Measurements from ENCODE around the gene ZIC4.

Gene ZIC4

DNA sequence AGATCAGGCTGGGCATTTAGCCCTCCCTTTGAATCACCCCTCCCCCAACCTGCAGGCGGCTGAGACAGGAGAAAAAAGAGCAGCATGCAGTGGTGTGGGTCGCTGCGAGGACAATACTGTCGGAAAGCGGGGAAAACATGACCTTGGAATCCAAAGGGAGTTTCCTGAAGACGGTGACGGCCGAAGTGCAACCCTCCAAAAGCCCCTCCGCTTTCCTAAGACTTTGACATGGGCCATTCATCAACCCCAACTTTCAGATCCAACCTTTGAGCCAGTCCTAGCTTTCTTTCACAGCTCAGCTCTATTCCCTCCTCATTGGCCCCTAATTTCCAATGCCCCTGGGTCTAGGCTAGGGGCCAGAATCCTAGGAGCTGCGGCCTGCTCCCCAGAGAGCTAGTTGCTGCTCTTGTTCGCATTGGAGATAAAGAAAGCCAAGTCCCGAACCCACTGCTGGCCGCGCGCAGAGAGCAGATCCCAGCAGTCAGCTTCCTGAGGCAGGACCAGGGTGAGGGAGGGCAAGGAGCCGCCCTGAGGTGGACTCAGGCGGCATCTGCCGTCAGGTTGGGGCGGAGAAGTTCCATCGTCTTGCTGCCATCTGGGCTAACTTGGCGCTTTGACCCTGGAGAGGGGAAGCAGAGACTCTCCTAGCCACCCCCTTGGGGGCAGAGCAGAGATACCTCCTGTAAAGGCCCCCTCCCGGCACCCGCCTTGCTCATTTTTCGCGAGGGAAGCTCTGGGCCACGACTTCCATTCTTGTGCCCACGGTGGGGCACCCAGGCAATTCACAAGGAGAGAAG is 914 bp downstream of the ZIC4 start:
- no peak for DNase-seq (ENCODE audit: low read depth, low spot score)
- H3K27ac ChIP-seq: no peak overlapping the region
- H3K36me3 ChIP-seq (ENCODE audit: insufficient read depth, low read length): no peaks in the 10 kb centered on the region
- TF ChIP-seq POLR2AphosphoS5 (IDR thresholded peaks at IDR 0.05; ENCODE audit: borderline replicate concordance, low read depth, low read length): no peak
- no peak for TF ChIP-seq FOXP2 (optimal IDR thresholded peaks at IDR 0.05; ENCODE audit: control extremely low read depth, extremely low read length, insufficient read depth)
- no peak for TF ChIP-seq EZH2 (IDR thresholded peaks at IDR 0.05)
- no peaks in the 10 kb centered on the region for H3K9me3 ChIP-seq (ENCODE audit: low read depth, low read length)
- no peak overlapping the region for H3K4me3 ChIP-seq
- no peak overlapping the region for H3K9ac ChIP-seq (ENCODE audit: insufficient read length)

DNA sequence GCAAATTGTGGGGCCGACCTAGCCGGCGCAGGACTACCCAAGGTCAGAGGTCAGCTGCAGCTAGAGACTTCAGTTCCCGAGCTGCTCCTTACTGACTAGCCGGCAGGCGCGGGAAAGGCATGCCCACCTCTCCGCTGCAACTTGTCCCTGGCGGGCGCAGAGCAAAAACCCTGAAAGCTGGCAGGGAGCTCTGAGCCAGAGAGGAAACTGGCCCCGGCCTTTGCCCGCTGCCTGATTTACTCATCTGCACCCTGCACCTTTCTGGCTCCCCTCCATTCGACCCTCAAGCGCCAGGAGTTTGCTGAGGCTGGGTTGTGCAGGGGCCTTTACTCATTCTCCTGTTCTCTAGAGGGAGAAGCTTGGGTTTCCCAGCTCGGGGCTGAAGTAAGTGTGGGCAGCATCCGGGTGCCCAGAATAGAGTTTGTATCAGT is 1.5 kb downstream of the ZIC4 start:
- Histone ChIP-seq H3K27ac (no peak overlapping the region), H3K9ac (ENCODE audit: insufficient read length) (no peak overlapping the region), H3K4me3 (no peak overlapping the region), H3K36me3 (ENCODE audit: insufficient read depth, low read length) (no peaks in the 10 kb centered on the region), H3K9me3 (ENCODE audit: low read depth, low read length) (no peaks in the 10 kb centered on the region)
- DNase-seq (ENCODE audit: low read depth, low spot score): no peak
- TF ChIP-seq POLR2AphosphoS5 (IDR thresholded peaks at IDR 0.05; ENCODE audit: borderline replicate concordance, low read depth, low read length) (no peak), FOXP2 (optimal IDR thresholded peaks at IDR 0.05; ENCODE audit: control extremely low read depth, extremely low read length, insufficient read depth) (no peak), EZH2 (IDR thresholded peaks at IDR 0.05) (no peak)

DNA sequence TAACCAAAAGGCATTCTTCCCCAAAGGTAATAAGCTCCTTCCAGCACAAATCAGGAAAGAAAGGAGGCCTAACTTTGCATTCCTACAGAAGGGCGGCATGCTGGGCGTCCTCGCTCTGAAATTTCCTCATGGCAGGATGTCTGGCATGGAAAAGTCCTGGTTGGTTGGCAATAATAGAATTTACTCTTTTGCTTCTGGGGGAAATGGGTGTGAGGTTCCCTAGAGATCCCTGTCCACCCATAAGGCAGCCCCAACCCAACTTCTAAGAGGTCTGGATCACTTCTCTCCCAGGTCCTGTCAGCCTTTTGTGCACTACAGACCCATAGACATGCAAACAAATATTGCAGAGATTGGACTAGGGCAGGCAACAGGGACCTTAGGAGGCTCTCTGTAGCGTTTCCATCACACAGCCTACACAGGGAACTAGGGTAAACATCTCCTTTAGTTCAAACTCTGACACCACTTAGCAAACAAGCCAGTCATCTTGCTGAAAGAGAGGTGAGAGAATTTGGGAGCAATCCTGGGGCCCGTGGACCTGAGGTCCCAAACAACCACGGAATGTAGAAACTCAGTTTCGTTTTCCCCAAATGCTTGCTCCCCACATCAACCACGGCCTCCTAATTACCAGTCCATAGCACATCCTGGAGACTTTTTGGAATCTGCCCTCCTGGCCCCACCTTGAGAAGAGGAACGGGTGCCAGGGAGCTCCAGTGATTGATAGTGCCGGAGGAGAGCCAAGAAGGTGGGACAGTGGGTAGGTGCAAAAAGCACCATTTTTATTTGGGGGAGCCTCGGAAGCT is 2.1 kb downstream of the ZIC4 start:
- TF ChIP-seq FOXP2 (optimal IDR thresholded peaks at IDR 0.05; ENCODE audit: control extremely low read depth, extremely low read length, insufficient read depth) (no peak), EZH2 (IDR thresholded peaks at IDR 0.05) (no peak), POLR2AphosphoS5 (IDR thresholded peaks at IDR 0.05; ENCODE audit: borderline replicate concordance, low read depth, low read length) (no peak)
- Histone ChIP-seq H3K9me3 (ENCODE audit: low read depth, low read length) (no peaks in the 10 kb centered on the region), H3K27ac (no peak overlapping the region), H3K4me3 (no peak overlapping the region), H3K36me3 (ENCODE audit: insufficient read depth, low read length) (no peaks in the 10 kb centered on the region), H3K9ac (ENCODE audit: insufficient read length) (no peak overlapping the region)
- DNase-seq (ENCODE audit: low read depth, low spot score): no peak

DNA sequence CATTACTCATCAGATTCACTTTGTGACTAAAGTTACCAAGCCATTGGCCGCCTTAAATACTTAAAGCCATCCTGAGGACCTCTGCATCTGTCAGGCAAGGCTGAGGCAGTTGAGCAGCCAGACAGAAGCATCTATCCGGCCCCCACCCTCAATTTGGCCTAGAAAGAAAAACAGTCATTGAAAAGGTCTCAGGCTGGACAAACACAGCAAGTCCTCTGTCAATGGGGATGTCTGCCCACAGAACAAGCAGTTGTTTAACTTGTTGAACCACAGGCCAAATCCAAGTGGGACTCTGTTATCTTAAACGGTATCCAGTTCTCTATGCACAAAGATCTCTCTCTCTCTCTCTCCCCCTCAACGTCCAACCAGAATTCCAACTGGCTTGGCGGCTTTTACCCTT is 2.8 kb downstream of the ZIC4 start:
- Histone ChIP-seq H3K9ac (ENCODE audit: insufficient read length) (no peak overlapping the region), H3K36me3 (ENCODE audit: insufficient read depth, low read length) (no peaks in the 10 kb centered on the region), H3K9me3 (ENCODE audit: low read depth, low read length) (no peaks in the 10 kb centered on the region), H3K27ac (no peak overlapping the region), H3K4me3 (no peak overlapping the region)
- no peak for DNase-seq (ENCODE audit: low read depth, low spot score)
- no peak for TF ChIP-seq FOXP2 (optimal IDR thresholded peaks at IDR 0.05; ENCODE audit: control extremely low read depth, extremely low read length, insufficient read depth)

DNA sequence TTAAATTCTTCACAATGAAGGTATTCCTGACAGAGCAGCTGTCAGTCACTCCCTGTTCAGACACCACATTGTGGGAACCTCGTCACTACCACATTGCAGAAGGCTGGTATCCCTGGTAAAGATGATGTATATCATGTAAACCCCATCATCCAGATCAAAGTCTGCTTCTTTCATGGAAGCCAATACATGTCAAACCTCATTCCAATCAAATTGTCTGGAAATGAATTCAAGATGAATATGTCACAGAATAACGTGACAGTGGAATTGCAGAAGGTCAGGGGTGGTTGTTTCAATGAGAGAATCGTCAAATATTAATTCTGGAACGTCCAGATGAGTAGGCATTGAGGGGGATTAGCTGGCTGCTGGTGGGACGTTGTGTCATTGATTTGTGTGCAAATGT is 4.2 kb downstream of the ZIC4 start:
- no peak for DNase-seq (ENCODE audit: low read depth, low spot score)
- Histone ChIP-seq H3K27ac (no peak overlapping the region), H3K36me3 (ENCODE audit: insufficient read depth, low read length) (no peaks in the 10 kb centered on the region), H3K9me3 (ENCODE audit: low read depth, low read length) (no peaks in the 10 kb centered on the region), H3K4me3 (no peak overlapping the region), H3K9ac (ENCODE audit: insufficient read length) (no peak overlapping the region)
- TF ChIP-seq FOXP2 (optimal IDR thresholded peaks at IDR 0.05; ENCODE audit: control extremely low read depth, extremely low read length, insufficient read depth): no peak
- TF ChIP-seq EZH2 (IDR thresholded peaks at IDR 0.05): no peak
- no peak for TF ChIP-seq POLR2AphosphoS5 (IDR thresholded peaks at IDR 0.05; ENCODE audit: borderline replicate concordance, low read depth, low read length)

DNA sequence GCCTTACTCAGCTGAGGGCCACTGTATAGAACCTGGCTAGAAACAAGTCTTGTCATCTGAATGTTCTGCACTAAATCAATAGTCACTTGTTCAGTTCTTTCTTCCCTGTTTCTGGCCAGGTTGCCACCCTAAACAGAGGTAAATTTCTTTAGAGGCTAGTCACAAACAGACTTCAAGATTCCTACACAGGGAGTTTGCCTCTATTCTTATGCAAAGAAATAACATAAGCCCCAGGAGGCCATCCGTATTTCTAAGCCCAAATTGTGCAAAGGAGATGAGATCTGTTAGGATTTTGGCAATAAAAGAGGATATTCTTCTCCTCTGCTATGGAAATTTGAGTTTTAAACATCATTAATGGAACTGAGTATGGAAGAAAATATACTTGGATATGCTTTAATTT is 4.9 kb downstream of the ZIC4 start:
- Histone ChIP-seq H3K4me3 (no peak overlapping the region), H3K27ac (no peak overlapping the region), H3K36me3 (ENCODE audit: insufficient read depth, low read length) (no peaks in the 10 kb centered on the region), H3K9me3 (ENCODE audit: low read depth, low read length) (no peaks in the 10 kb centered on the region), H3K9ac (ENCODE audit: insufficient read length) (no peak overlapping the region)
- no peak for TF ChIP-seq FOXP2 (optimal IDR thresholded peaks at IDR 0.05; ENCODE audit: control extremely low read depth, extremely low read length, insufficient read depth)
- TF ChIP-seq EZH2 (IDR thresholded peaks at IDR 0.05): no peak
- no peak for TF ChIP-seq POLR2AphosphoS5 (IDR thresholded peaks at IDR 0.05; ENCODE audit: borderline replicate concordance, low read depth, low read length)
- DNase-seq (ENCODE audit: low read depth, low spot score): no peak

DNA sequence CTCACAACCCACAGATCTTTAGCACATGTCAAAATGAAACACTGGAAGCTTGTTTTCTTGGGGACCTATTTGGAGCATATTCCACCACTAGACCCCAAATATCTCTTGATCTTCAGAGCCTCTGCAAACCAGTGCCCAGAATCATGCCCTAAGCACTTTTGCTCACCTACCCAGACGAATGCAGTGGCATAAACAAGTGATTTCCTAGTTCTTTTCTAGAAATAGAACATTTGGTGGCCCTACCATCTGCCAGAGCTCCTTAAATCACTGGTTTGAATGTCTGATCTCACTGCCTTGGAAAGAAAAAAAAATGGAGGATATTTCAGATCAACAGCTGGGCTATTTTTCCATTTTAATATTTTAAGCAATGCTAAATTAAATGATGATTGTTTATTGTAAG is 5.3 kb downstream of the ZIC4 start:
- no peak overlapping the region for H3K9ac ChIP-seq (ENCODE audit: insufficient read length)
- no peak overlapping the region for H3K4me3 ChIP-seq
- TF ChIP-seq FOXP2 (optimal IDR thresholded peaks at IDR 0.05; ENCODE audit: control extremely low read depth, extremely low read length, insufficient read depth) (no peak), POLR2AphosphoS5 (IDR thresholded peaks at IDR 0.05; ENCODE audit: borderline replicate concordance, low read depth, low read length) (no peak), EZH2 (IDR thresholded peaks at IDR 0.05) (no peak)
- no peaks in the 10 kb centered on the region for H3K9me3 ChIP-seq (ENCODE audit: low read depth, low read length)
- H3K27ac ChIP-seq: no peak overlapping the region
- DNase-seq (ENCODE audit: low read depth, low spot score): no peak
- H3K36me3 ChIP-seq (ENCODE audit: insufficient read depth, low read length): peaks cover 3% of the 10 kb centered on the region; the same call in 1 of the 2 replicates

DNA sequence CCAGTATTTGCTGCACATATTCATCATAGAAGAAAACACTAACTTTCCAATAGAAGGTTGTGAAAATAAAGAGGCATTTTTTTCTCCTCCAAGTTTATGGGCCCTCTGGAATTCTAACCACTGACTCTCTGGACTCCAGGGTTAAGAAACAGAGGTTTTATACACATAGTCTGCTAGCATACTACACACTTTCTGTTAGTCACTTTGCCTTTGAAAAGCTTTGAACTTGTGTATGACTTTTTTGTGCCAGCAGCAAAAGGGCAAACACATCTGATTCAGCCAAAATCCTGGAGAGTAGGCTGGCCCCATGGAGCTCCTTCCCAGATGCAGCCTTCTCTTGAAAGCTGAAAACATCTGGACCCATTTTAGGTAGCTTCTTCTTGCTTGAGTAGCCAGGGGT is 6.2 kb downstream of the ZIC4 start:
- no peak overlapping the region for H3K9ac ChIP-seq (ENCODE audit: insufficient read length)
- H3K27ac ChIP-seq: no peak overlapping the region
- no peak for TF ChIP-seq POLR2AphosphoS5 (IDR thresholded peaks at IDR 0.05; ENCODE audit: borderline replicate concordance, low read depth, low read length)
- no peak for TF ChIP-seq EZH2 (IDR thresholded peaks at IDR 0.05)
- TF ChIP-seq FOXP2 (optimal IDR thresholded peaks at IDR 0.05; ENCODE audit: control extremely low read depth, extremely low read length, insufficient read depth): no peak
- peaks cover 7% of the 10 kb centered on the region; the same call in 1 of the 2 replicates for H3K36me3 ChIP-seq (ENCODE audit: insufficient read depth, low read length)
- no peaks in the 10 kb centered on the region for H3K9me3 ChIP-seq (ENCODE audit: low read depth, low read length)
- no peak for DNase-seq (ENCODE audit: low read depth, low spot score)
- H3K4me3 ChIP-seq: no peak overlapping the region

All from SK-N-MC (cell line).